HepG2 (cell line): ENCODE data around the gene EGFR.

ENCODE experiments used
- CHD4 ChIP-seq: fragments of 200-600 bp; sonication (generic); IDR thresholded peaks from 2 replicates; pipeline ENCODE4 v1.7.0; 2017; ENCODE audit warnings: mild to moderate bottlenecking, low read length, borderline replicate concordance
- CREB1 ChIP-seq, 2 experiments: fragments of 450-650 bp in 1 of 2; IDR thresholded peaks; 2 replicates each; pipeline ENCODE4 v1.6.1; 2016 to 2017; ENCODE audit warnings: control low read depth in 1 of 2, mild to moderate bottlenecking in 1 of 2, missing compliant biosample characterization in 1 of 2, missing genetic modification characterization in 1 of 2
- FOXC1 ChIP-seq: sonication (generic); formaldehyde crosslinking; IDR thresholded peaks from 2 replicates; pipeline ENCODE4 v1.8.0; 2022; ENCODE audit warnings: mild to moderate bottlenecking, missing genetic modification reagents, borderline replicate concordance
- HNRNPL ChIP-seq: fragments of 200-400 bp; formaldehyde crosslinking; IDR thresholded peaks from 2 replicates; pipeline ENCODE4 v1.6.1; 2017; ENCODE audit warnings: mild to moderate bottlenecking, low read depth, low read length
- ZNF782 ChIP-seq: sonication (generic); formaldehyde crosslinking; IDR thresholded peaks from 2 replicates; pipeline ENCODE4 v1.4.0; 2020; ENCODE audit warnings: missing genetic modification reagents, mild to moderate bottlenecking, borderline replicate concordance
- ZNF891 ChIP-seq: sonication (generic); formaldehyde crosslinking; IDR thresholded peaks from 2 replicates; pipeline ENCODE4 v1.5.0; 2020; ENCODE audit warnings: mild to moderate bottlenecking, missing genetic modification reagents
- TF ChIP-seq, protein P1 (sequence below): sonication (generic); formaldehyde crosslinking; IDR thresholded peaks from 2 replicates; pipeline ENCODE4 v1.4.0; 2020; ENCODE audit warnings: missing genetic modification reagents

DNA sequence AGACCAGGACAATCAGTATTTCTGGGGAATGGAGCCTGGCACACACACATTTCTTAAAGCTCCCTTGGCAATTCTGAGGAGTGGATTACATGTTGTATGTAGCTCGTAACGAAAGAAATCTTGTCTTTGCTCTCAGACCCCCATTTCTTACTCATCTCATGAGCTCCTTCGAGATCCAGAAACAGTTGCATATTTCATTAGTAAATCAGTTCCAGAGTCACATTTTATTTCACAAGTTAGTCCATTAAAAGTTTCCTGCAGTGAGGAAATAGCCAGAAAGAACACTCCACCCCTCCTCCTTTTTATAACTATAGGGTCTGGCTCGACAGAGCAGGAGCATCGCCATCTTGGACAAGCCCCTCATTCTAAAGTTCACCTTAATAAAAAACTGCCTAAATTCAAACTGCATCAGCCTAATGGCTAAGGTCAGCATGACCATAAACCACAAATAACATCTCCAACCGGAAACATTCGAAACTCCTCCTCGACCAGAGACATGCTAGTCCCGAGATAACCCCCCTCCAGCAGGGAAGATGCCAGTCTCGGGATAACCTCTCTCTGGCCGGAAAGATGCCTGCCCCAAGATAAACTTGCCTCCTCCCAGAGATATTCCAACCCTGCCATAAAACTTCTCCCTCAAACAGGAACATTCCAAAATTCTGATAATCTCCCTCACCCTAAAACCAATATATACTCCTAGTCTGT is 7.4 kb downstream of the EGFR start:
- TF ChIP-seq ZNF782 (CRISPR knock-in tag) = no peak
- TF ChIP-seq CHD4 = no peak
- no peak for TF ChIP-seq ZNF891 (CRISPR knock-in tag)
- TF ChIP-seq, protein P1, sequence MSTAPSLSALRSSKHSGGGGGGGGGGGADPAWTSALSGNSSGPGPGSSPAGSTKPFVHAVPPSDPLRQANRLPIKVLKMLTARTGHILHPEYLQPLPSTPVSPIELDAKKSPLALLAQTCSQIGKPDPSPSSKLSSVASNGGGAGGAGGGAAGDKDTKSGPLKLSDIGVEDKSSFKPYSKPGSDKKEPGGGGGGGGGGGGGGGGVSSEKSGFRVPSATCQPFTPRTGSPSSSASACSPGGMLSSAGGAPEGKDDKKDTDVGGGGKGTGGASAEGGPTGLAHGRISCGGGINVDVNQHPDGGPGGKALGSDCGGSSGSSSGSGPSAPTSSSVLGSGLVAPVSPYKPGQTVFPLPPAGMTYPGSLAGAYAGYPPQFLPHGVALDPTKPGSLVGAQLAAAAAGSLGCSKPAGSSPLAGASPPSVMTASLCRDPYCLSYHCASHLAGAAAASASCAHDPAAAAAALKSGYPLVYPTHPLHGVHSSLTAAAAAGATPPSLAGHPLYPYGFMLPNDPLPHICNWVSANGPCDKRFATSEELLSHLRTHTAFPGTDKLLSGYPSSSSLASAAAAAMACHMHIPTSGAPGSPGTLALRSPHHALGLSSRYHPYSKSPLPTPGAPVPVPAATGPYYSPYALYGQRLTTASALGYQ (CRISPR knock-in tag) = no peak
- TF ChIP-seq FOXC1 (CRISPR knock-in tag) = no peak
- TF ChIP-seq CREB1 (IDR thresholded peaks at IDR 0.05) = no peak
- TF ChIP-seq CREB1 (CRISPR knock-in tag; IDR thresholded peaks at IDR 0.05) = no peak
- no peak for TF ChIP-seq HNRNPL
